GM12892 (cell line): Measurements from ENCODE around the gene INPP4B.

ENCODE experiments used
- POLR2A ChIP-seq: IDR thresholded peaks from 2 replicates; pipeline ENCODE4 v1.6.1; 2011; ENCODE audit warnings: low read depth, low read length, control low read depth
- TAF1 ChIP-seq: IDR thresholded peaks from 2 replicates; pipeline ENCODE4 v1.6.1; 2011; ENCODE audit warnings: low read depth, mild to moderate bottlenecking, control low read depth, low read length, borderline replicate concordance

GRCh38 chr4:142329313-142329712, 516.8 kb downstream of the INPP4B start:
- TF ChIP-seq TAF1 (no peak), POLR2A (no peak)
